ENCODE results near the gene MYO1D.

GRCh38 chr17:32901743-32902142 lies 24.8 kb upstream of the MYO1D start:
- TF ChIP-seq TAF1 (IDR thresholded peaks at IDR 0.05; ENCODE audit: low read depth) (no peak), EP300 (IDR thresholded peaks at IDR 0.05; ENCODE audit: borderline replicate concordance) (no peak), CREB1 (IDR thresholded peaks at IDR 0.05; ENCODE audit: low read depth) (no peak), USF1 (IDR thresholded peaks at IDR 0.05) (no peak), CEBPB (IDR thresholded peaks at IDR 0.05) (no peak), TCF12 (IDR thresholded peaks at IDR 0.05; ENCODE audit: low read depth) (no peak), REST (IDR thresholded peaks at IDR 0.05; ENCODE audit: low read depth) (no peak), TEAD4 (IDR thresholded peaks at IDR 0.05) (no peak), RAD21 (IDR thresholded peaks at IDR 0.05; ENCODE audit: low read depth) (no peak), ZBTB7A (IDR thresholded peaks at IDR 0.05; ENCODE audit: low read depth) (no peak)

Data from Ishikawa (cell line).